Activated CD8-positive, alpha-beta memory T cell treated with anti-CD3 and anti-CD28 coated beads, Interleukin-2, amount 50 U/mL, for 1 hour (primary cell): ENCODE results near the gene CDC42BPG.

Experiments used
- DNase-seq: peaks from one replicate; pipeline ENCODE4 v3.0.0-alpha.2; 2020; ENCODE audit errors: extremely low read depth

CDC42BPG gene

GRCh38 chr11:64789331-64790204, 54.9 kb downstream of the CDC42BPG start:
- no peak for DNase-seq

DNA sequence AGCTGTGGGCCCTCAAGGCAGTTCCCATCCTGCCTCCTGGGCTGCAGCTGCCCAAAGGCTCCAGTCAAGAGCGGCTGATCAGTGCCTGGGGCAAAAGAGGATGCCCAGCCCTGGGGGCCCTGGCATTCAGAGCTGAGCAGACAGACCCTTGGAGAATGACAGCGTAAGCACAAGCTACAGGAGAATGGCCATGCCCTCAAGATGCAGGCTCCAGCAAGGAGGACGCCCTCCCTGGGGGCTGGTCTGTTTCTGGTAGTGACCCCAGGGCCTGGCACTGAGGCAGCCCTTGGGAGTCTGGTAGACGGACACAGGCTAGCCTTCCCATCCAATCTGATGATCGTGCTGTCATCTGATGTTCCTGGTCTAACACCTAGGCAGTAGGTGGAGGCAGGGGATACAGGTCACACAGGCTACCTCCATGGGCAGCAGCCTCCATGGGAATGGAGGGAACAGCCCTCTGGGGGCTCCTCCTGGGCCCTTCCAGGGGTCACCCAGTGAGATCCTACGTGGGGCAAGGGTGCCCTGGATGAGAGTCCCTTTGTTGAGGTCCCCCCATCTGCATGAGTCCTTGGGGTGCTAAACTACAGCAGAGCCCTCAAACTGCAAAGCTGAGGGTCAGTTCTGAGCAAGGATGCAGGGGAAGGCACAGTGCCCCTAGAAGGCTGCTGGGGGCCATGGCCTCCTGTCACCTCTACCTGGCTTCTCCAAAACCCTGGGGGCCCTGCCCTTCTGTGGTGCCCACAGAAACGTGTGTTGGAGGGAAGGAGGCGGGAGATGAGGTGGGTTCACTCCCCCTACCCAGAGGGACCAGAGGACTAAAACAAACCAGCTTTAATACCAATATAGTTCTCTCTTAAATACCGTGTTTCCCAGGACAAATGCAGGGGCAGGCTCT, 55.9 kb downstream of the CDC42BPG start:
- no peak for DNase-seq

DNA sequence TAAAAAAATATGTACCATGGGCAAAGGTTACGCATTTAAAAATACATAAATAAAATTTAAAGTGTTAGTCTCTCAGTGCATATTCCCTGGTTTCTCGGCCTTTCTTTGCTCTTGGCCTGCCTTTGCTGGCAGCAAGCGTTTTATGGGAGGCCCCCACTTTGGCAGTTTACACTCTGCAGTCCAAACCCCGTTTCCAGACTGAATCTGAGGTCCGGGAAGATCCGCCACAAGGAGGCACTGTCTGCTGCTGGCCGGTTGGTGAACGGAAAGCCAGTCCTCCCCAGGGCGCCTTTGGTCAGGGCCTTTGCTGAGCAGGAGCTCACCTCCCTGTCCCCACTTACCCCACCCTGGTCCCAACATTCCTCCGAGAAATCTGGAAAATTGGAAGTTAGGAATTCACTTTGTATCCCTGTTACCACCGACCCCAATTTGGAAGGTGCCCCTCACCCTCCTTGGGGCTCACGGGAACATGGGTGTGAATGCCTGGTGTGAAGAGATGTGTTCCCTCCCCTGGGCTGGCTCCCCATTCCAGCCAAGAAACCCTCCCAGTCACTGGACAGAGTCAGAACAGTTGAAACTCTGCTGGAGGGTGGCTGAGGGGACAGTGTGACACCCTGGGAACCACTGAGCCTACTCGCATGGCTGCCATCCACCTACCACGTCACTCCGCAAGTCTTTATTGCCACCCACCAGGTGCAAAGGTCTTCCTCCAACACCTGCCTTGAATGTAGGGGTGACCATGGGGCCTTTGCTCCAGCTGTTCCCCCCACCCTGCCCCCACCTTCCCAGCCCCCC, 56.7 kb downstream of the CDC42BPG start:
- DNase-seq: no peak

- no peak for DNase-seq
These were observed 58.1 kb downstream of the CDC42BPG start for GRCh38 chr11:64786308-64786707.

DNA sequence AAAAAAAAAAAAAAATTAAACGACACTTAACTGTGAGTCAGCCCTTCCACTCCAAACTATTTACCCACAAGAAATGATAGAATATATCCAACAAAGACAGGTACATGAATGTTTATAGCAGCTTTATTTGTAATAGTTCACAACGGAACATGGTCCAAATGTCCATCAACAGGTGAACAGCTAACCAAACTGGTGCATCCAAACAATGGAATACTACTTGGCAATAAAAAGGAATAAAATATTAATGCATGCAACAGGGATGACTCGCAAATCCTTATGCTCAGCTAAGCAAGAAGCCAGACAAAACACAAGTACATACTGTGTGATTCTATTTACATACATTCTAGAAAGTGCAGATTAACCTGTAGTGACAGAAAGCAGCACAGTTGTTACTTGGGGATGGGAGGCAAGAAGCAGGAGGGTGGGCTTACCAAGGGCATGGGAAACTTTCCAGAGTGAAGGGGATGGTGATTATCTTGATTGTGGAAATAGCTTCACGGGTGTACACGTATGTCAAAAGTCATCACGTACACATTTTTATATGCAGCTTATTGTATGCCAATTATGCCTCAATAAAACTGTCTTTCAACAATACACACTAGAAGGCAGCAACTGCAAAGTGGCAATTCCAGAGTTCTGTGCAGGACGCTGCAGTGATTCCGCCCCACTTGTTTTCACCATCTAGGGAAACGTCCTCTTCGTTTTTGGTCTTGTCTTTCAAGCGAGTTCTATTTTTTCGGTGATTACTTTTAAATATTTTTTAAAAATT, 59.5 kb downstream of the CDC42BPG start:
- no peak for DNase-seq

- peak; percentile 100 for DNase-seq
These were observed 65.8 kb downstream of the CDC42BPG start, which contains the start of gene SF1 for GRCh38 chr11:64778473-64779298. SF1 (minus strand) TSS chr11:64778542; CDS start chr11:64778392, 150 bp downstream.

GRCh38 chr11:64778223-64778472, 66.3 kb downstream of the CDC42BPG start:
- no peak for DNase-seq

GRCh38 chr11:64777449-64778222, 66.8 kb downstream of the CDC42BPG start:
- DNase-seq: peak; percentile 56

GRCh38 chr11:64776875-64777274, 67.6 kb downstream of the CDC42BPG start:
- no peak for DNase-seq

DNA sequence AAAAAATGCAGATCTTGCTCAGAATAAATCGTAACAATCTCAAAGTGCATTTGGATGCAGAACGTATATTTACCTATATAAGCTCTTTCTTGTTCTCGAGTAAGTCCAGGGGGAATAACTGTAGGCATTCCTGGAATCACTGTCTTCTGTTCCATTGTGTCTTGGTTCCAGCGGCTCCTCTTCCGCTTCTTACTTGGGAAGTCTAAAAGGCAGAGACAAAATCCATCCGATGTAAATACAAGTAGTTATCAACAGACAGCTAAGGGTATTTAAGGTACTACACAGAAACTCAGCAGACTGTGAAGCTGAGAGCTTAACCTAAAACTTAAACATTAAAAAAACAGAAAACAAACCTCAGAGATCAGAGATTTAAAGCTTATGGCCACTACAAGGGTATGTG, 68.0 kb downstream of the CDC42BPG start:
- no peak for DNase-seq

DNA sequence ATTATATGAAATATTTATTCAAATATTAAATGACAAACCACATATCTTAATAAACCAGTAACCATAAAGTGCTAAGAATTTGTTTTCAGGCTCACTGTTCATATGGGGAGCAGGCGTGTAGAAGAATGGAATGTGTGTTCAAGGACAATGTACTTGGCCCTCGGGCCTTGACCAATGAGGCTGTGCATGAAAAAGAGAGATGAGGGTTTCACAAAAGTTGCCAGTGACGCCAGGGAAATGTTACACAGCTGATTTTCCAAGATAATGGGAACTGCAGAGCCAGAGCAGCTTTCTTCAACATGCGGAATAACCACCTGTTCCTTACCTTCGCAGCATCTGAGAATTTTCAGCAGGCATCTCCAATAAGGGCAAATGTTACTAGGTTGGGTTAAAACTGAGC, 70.3 kb downstream of the CDC42BPG start:
- DNase-seq: no peak
